NK-92 treated with Interleukin-12 subunit alpha and Interleukin-12 subunit beta, amount 100 ng/mL, for 24 hours (cell line): ENCODE measurements around the gene ARID3C.

Experiments
- DNase-seq: peaks from one replicate; lab custom pipeline; 2025; lab: John Stamatoyannopoulos, UW

Gene ARID3C

DNA sequence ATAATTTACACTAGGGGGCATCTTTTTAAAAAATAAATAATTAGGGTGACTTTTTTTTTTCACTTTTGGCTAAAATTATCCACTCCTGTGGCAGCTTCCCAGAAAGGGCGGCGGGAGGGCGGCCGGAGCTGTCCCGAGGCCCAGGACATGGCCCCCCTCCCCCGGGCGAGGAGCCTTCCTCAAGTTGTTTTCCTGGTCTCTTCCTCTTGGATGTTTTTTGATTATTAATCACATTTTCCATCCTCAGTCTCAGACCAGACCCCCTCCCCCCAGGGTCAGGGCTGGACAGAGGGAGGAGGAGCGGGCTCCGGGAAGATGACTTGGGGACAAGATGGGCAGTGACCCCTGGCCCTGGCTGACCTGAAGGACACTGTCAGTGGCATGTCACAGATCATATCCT, 34.7 kb downstream of the ARID3C start:
- no peak for DNase-seq

DNA sequence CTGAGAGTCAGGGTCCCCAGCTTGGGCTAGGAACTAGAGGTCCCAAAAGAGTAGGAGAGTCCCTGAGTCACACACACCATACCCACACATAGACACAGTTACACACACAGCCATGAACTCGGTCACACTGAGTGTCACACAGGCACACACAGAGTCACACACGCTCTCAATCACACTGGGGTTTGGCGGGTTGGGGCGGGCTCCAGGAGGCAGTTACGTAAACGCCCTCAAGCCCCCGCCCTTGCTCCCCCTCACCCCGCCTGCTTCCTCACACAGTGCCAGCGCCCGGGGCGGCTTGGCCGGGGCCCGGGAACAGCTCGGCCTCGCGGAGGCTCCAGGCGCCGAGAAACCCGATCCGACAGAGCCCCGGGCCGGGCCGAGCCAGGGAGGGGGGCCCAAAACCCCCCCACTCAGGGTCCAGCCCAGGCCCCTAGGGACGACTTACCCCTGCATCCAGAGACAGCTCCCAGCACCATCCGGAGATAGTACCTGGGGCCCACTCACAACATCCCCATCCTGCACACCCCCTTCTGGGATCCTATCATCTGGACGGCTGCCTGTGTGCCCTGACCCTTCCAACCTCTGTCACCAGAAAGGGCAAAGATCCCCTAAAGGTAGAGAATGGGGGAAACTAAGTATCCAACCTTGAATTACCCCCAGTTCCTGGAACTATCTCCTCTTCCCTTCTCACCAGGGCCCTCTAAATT, 35.8 kb downstream of the ARID3C start:
- DNase-seq, result no peak

GRCh38 chr9:34591917-34592866, 36.7 kb downstream of the ARID3C start:
- DNase-seq, result no peak

DNA sequence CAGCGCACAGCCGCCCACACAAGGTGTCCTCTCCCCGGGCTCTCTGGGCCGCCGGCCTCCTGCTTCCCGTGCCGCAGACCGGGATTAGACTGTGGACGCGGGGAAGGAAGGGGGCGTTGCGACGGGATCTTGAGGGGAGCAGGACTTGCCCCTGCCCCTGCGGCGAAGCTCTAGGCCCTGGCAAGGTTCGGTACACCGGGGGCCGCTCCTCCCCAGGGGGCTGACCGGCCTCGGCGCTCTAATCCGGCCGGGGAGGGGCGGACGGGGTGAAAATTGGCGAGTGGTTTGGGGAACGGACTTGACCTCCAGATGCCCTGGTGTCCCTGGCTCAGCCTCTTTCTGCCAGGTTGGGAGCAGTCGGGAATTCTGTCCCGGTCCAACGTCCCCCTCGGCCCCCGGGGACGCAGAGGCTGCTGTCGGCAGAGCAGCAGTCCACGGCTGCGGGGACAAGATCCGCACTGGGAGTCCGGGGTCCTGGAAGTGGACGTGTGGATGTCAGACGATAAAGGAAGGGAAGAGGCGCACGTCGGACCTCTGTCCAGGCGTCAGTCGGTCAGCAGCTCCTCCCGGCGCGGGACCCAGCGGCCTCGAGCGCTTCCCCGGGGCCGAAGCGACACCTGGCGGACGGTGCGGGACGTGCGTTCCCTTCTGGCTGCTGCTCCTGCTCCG, 37.5 kb downstream of the ARID3C start:
- no peak for DNase-seq

DNA sequence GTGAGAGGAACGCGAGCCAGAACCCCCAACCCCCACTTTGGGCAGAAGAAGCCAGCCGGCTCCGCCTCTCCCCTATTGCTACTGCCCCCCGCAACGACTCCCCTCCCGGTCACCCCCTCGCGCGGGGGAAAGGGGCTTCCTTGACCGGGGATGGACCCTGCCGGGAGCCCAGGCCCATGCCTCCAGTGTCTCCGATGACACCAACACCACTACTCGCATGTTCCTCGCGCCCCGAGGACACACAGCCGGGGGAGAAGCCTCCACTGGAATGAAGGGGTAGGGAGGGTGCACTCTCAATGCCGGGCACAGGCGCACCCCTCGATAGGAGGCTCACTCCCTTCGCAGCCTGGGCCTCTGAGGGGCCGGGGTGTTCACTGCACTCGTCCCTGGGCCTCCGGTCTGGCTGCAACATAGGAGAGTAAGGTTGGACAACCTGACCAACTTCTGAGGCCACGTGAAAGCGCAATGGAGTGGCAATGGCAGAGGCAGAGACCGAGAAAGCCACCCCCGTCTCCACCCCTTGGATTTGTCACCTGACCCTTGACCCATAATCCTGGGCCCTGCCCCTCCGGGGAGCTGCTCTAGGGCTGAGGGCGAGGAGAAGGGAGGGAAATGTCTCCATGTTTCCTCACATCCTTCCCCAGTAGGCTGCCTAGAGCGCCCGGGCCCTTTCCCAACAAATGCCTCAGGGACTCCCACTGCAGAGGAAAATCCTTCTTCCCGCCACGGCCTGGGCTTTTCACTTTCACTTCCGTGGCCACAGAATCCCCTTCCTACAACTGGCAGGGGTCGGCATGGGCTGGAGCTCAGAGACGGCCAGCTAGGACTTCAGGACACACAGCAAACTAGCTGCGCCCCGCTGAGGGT, 38.3 kb downstream of the ARID3C start:
- DNase-seq, result no peak

DNA sequence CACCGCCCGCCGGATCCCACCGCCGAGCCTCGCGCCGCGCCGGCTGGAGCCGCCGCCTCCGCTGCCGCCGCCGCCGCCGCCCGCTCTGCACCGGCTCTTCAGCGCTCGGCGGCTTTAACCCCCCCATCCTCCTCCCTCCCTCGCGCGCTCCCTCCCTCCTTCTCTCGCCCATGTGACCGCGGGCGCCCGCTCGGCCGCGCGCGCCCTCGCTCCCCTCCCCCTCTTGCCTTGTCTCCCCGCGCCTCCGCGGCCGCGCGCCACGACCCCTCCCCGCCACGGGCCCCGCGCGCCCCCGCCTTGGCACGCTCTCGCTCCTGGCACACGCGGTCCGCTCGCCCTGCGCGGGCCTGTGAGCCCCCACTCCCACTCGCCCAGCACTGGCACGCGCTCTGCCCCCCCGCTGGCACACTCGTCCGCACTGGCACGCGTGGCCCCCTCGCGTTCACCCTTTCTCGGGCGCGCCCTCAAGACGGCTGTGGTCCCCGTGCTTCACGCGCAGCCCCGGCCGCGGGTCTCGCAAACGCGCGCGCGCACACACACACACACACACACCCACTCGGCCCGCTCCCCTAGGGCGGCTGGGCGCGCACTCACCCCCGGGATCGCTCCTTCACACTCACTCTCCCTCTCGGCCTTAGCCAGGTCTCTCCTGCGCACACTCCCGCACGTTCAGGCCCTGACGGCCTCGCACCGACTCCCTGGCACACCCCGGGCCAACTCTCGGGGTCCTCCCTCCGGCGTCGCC, 39.1 kb downstream of the ARID3C start, which contains the start of gene CNTFR:
TSS of gene CNTFR (minus strand) at position 89 of the 745 bp plus-strand sequence. CDS start 20,743 bp downstream, outside the sequence.
- DNase-seq, result no peak

GRCh38 chr9:34588671-34589635, 39.9 kb downstream of the ARID3C start:
- DNase-seq, result no peak

DNA sequence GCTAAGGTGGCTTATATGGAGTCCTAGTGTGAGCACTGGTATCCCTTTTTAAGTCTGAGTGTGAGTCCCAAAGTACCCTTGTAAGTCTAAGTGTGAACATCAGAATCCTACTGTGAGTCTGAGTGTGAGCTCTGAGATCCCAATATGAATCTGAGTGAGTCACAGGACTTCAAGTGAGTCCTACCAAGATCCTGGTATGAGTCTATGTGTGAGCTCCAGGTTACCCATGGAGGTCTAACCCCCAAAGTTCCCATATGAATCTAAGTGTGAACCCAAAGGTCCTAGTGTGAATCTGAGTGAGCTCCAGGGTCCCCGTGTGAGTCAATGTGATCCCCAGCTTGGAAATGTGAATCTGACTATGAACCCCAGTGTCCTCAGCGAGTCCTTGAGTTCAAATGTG, 41.6 kb downstream of the ARID3C start:
- no peak for DNase-seq

GRCh38 chr9:34585946-34586669, 42.8 kb downstream of the ARID3C start:
- DNase-seq, result no peak

DNA sequence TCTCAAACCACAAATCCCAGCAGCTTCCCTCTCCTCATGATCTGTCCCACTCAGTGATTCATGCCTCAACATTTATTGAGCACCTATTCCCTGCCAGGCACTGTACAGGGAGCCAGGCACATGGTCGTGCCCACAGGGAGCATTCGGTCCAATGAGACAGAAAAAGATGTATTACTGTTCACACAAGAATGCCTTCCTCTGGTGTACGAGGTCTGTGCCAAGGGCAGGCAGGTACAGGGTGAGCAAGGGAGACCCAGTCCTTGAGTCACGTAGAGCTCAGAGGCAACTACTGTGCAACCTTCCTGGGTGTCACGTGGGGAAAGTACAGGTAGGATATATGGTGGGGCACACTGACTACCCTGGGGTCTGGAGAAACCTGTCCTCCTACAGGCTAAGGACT, 43.9 kb downstream of the ARID3C start:
- DNase-seq, result no peak

- DNase-seq, result no peak
These were observed 46.1 kb downstream of the ARID3C start for GRCh38 chr9:34582787-34583186.

DNA sequence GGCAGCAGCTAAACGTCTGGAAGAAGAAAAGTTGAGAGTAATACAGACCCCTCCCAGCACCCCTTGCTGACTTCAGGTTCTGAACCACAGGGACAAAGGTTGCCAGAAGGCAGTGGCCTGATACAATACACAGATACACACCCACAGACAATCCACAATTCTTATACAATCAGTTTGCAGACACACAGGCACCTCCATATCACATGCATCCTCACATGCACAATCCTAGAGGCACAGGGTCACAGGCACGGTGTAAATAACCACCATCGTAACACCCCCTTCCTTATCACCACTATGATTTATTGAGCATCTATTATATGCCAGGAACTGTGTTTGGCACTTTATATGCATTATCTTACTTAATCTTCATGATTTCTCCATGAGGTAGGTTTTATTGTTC, 47.5 kb downstream of the ARID3C start:
- no peak for DNase-seq

- no peak for DNase-seq
These were observed 48.5 kb downstream of the ARID3C start for GRCh38 chr9:34580358-34580757.

- DNase-seq, result no peak
These were observed 49.1 kb downstream of the ARID3C start for GRCh38 chr9:34579808-34580163.

- no peak for DNase-seq
These were observed 49.6 kb downstream of the ARID3C start for GRCh38 chr9:34579104-34579807.

DNA sequence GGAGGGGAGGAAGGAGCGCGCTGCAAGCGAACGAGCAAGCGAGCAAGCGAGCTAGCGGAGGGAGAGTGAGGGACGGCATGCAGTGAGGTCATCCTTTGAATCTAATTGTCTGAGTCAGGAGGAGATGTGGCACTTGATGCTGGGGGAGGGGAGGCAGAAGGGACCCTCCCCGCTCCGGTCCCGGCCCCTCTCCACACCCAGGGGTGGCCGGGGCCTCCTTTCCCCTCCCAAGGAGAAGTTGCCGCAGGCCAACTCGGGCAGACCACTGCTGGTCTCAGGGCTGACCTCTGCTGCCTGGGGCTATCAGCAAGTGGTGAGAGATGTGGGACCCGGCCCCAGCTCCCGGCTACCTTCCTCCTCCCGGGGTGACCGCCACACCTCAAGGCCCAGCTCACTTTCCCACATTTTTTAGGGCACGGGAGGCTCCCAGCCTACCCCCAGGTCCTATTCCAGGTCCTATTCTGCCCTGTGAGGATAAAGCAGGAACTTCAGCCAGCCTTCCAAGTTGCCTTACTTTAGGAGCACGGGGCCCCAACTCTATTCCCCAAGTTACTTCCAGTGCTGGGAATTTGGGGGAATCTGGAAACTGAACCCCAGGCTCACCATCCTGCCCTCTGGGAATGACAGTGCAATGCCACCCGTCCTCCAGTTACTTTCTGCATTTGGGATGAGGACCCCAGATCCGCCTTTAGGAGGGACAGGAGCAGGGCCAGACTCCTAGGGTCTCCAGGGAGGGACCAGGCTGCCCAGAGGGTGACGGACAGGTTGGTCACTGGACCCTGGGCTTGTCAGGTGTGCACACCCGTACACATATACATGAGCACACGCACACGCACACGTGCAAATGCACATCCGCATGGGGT, 50.4 kb downstream of the ARID3C start:
- DNase-seq, result no peak
